Heart right ventricle (tissue), 16 donors: ENCODE results near the gene RAB11FIP3. TPM values are rescaled to one million over a fixed set of nuclear protein-coding genes. Genes with fewer than 3 reads are reported as not detected.
A peak's percentile ranks its signal among the peaks of the same experiment; 100 is the strongest.
"Not testable (repeated sequence)": the region's sequence is repeated elsewhere in the genome, so short reads cannot be mapped to it uniquely, and the experiment has no call there.

ENCODE experiments used
- ATAC-seq, 8 donors: fragments of 200-7000 bp; cut with Tn5 transposase; one replicate each; pipeline ENCODE4 v1.9.1; 2020; ENCODE audit warnings: mild to moderate bottlenecking in 8 of 8, moderate library complexity in 8 of 8, moderate number of reproducible peaks in 1 of 8
- DNase-seq, 2 donors: peaks; one replicate each; pipeline ENCODE4 v3.0.0-alpha.2; 2020
- H3K27ac ChIP-seq, 10 donors: fragments of 200-600 bp; sonication (generic) in 2 of 10; one replicate each; pipeline versions ENCODE4 v1.5.0 to v1.8.0; 2020 to 2022; ENCODE audit warnings: mild to moderate bottlenecking in 3 of 10
- H3K27me3 ChIP-seq, 7 donors: fragments of 200-600 bp; one replicate each; pipeline ENCODE4 v1.8.0; 2021 to 2022; ENCODE audit warnings: mild to moderate bottlenecking in 2 of 7
- H3K36me3 ChIP-seq, 9 donors: fragments of 200-600 bp; sonication (generic) in 1 of 9; one replicate each; pipeline versions ENCODE4 v1.5.0 to v1.8.0; 2020 to 2022; ENCODE audit warnings: mild to moderate bottlenecking in 2 of 9
- H3K4me1 ChIP-seq, 9 donors: fragments of 200-600 bp; sonication (generic) in 1 of 9; one replicate each; pipeline versions ENCODE4 v1.5.0 to v1.8.0; 2020 to 2022; ENCODE audit warnings: mild to moderate bottlenecking in 4 of 9
- H3K4me3 ChIP-seq, 10 donors: fragments of 200-600 bp; sonication (generic) in 2 of 10; one replicate each; pipeline versions ENCODE4 v1.5.0 to v1.8.0; 2020 to 2022; ENCODE audit warnings: mild to moderate bottlenecking in 7 of 10, moderate library complexity in 2 of 10
- H3K9me3 ChIP-seq, 11 donors: fragments of 200-600 bp in 10 of 11; sonication (generic) in 2 of 11; one replicate each; pipeline versions ENCODE4 v1.5.0 to v1.8.0; 2013 to 2022; ENCODE audit warnings: mild to moderate bottlenecking in 2 of 11, control low read depth in 1 of 11, moderate library complexity in 1 of 11
- CTCF ChIP-seq, 9 donors: fragments of 200-600 bp; sonication (generic) in 2 of 9; IDR thresholded peaks; one replicate each; pipeline versions ENCODE4 v1.5.0 to v1.8.0; 2021 to 2022; ENCODE audit warnings: antibody characterized with exemption in 9 of 9, mild to moderate bottlenecking in 5 of 9, moderate library complexity in 1 of 9
- WGBS, 2 donors: extraction: QIAGEN DNeasy Blood & Tissue Kit; methylation state at CpG; one replicate each; pipeline ENCODE4 v1.1.7; 2013; ENCODE audit warnings: inconsistent platforms in 1 of 2; 5-methylcytosine and 5-hydroxymethylcytosine counted together
- intact Hi-C, 10 donors: fragments of 100-400 bp; cut with DNase I; formaldehyde crosslinking; loops; one replicate each; pipeline versions ENCODE4 v1.11.1 to v1.14.2; 2022
- polyA plus RNA-seq, 2 donors: library from polyadenylated mRNA; stranded (reverse); fragments of 200-250 nt; gene quantifications; one replicate each; pipeline ENCODE4 v1.2.3, GENCODE V29; 2013
- total RNA-seq, 10 donors: library from RNA; stranded (reverse); fragmentation: NEBNext Ultra II Directional in 3 of 10; extraction: Animal tissue kit (Norgen Biotek cat#: 25700) in 3 of 10; gene quantifications; one replicate each; pipeline versions ENCODE4 v1.2.1 to v1.2.4, GENCODE V29; 2021 to 2023
- donor health status: Arrhythmogenic right ventricular cardiomyopathy.
- donor health status: ischemic (EF 13 %, LVEDD 7.1; RV severe dilation, severe dysfunction).
- donor health status: healthy with polysubstance abuse.
- donor health status: DM: no; HTN: yes; CAD: no.
- donor health status: DM: no; HTN: no; CAD: no.
- donor health status: ischemic (EF 25% LVEDD 6.9; RV normal size, moderate dysfunction).
- donor health status: ischemic (EF 25% LVEDD 5.7; RV mildly dilated, moderate dysfunction).
- donor health status: healthy.
- donor health status: DM: yes; HTN: yes; CAD: no.
- donor health status: Ischemic cardiomyopathy.
- donor health status: ischemic (EF 35%, LVEDD 5.7; RV mildly dilated, moderate dysfunction).
- donor health status: nonischemic (EF 11% LVEDD 7.7; RV severe dilation, severe dysfunction).
- donor health status: DM: yes; HTN: yes; CAD: no.
- donor health status: PGD.
- donor health status: ischemic (EF 29% LVEDD 5.4; RV normal size, mild dysfunction).
- donor health status: nonischemic (EF 23%, LVEDD 6.1; RV moderate dilation, normal function).

The RAB11FIP3 gene
- total and polyA plus RNA-seq, 12 donors, result 16.6 to 40.3 (median 29.1) TPM

DNA sequence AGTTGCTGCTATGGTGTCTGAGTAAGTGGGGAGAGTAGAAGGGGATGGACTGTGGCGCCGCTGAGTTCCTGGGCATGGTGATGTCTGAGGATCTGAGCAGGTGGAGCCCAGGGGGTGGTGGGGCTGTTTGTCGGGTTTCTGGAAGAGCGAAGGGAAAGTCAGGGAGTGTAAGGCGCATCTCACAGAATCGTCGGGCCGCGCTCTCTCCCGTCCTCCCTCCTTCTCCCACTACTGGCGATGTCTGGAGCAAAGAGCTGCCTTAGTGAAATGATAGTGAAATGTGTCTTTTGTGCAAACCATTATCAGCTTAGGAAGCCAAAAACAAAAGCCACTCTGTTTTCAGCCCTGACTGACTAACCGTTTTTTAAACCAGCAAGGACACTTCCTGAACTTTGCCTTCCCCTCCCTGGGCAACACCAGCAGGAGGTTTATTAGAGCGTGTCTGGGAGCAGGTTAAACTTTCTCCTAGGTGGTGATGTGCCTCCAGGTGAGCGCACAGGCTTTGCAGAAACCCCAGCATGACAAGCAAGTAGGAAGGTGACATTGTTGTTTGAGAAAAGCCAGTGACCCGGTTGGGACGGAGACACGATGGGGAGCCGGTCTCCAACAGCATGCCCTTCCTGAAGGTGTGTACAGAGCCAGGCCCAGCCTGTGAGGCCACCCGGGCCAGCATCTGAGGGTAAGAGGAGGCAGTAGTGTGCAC lies 49.1 kb downstream of the RAB11FIP3 start:
- H3K36me3 ChIP-seq, result peaks cover 0 to 47% (median 0%) of the 10 kb centered on the region in 9 donors
- peaks cover 0 to 26% (median 4%) of the 10 kb centered on the region in 9 donors for H3K4me1 ChIP-seq
- H3K27ac ChIP-seq, result no peak overlapping the region
- H3K27me3 ChIP-seq, result no peaks in the 10 kb centered on the region
- 79 to 83% methylated on average over 19 of the region's 19 CpGs for WGBS, 2 donors
- H3K4me3 ChIP-seq, result no peak overlapping the region
- TF ChIP-seq CTCF (IDR thresholded peaks at IDR 0.05), result no peak
- intact Hi-C loops, result loop anchor here in 3 of 10 donors (5.0 to 10.0 kb wide), 2 partner anchors 47 to 50 kb away; partner anchors contain the start of gene RAB11FIP3 (in 3 of the 3)
- no peak for ATAC-seq
- no peaks in the 10 kb centered on the region for H3K9me3 ChIP-seq
- DNase-seq, result no peak

DNA sequence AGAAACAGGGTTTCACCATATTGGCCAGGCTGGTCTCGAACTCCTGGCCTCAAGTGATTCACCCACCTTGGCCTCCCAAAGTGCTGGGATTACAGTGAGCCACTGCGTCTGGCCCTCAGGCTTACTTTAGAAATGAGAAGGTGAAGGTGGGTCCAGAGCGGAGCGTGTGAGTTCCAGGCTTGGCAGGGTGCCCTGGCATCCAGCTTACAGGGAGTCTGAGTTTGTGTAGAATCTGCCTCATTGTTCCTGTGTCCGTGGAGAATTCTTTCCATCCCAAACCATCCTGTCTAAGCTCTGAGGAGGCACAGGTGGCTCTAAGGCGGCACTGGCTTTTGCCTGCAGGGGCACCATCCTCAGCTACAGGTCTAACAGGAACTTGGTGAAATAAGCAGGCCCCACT lies 50.6 kb downstream of the RAB11FIP3 start:
- 58 to 73% methylated on average over 6 of the region's 6 CpGs for WGBS, 2 donors
- no peak for TF ChIP-seq CTCF (IDR thresholded peaks at IDR 0.05)
- Histone ChIP-seq H3K36me3 (peaks cover 0 to 45% (median 0%) of the 10 kb centered on the region in 9 donors), H3K4me3 (no peak overlapping the region), H3K27ac (no peak overlapping the region), H3K9me3 (no peaks in the 10 kb centered on the region), H3K27me3 (no peaks in the 10 kb centered on the region), H3K4me1 (peaks cover 0 to 24% (median 4%) of the 10 kb centered on the region in 9 donors)
- DNase-seq, result no peak
- no peak for ATAC-seq
- intact Hi-C loops, result loop anchor here in 2 of 10 donors (10.0 kb wide), 1 partner anchor 51 kb away; the partner anchor contains the start of gene RAB11FIP3 (in 2 of the 2)

DNA sequence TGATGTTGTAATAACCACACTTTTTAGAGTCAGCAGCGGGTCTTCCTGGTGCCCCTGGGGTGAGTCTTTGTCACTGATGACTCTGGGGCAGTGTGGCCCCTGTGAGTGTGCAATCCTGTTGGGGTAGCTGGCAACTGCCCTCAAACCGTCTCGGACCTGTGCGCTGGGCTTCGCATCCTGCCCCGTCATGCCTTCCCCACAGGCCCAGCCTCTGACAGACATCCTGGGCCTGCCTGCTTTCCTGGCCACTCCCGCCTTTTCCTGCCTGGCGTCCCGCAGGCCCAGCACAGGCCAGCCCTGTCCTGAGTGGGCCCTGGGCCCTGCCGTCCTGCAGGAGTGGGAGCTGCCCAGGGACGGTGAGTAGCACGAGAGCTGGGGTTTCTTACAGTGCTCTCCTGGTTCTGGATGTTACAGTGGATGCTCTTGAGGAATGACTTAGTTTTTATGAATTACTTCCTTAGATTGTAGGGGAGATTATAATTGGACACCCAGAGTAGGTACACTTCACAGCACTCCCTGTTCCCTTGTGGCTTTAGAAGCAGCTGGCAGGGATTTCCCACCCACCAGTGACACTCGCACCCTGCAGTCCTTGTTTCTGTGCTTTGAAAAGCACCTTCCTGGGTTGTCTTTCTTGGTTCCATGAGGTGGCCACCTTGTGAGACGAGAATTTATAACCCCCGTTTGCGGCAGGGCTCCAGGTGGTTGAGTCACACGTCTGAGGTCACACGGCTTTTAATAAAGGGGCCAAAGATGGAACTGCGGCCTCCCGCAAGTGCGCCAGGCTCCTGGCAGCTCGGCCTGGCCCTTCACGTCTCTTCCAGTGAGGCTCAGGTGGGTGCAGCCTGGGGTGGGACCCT lies 52.1 kb downstream of the RAB11FIP3 start:
- TF ChIP-seq CTCF (IDR thresholded peaks at IDR 0.05), result no peak
- intact Hi-C loops, result loop anchor here in 2 of 10 donors (10.0 kb wide), 1 partner anchor 53 kb away; the partner anchor contains the start of gene RAB11FIP3 (in 2 of the 2)
- Histone ChIP-seq H3K9me3 (no peaks in the 10 kb centered on the region), H3K27ac (peak overlapping the region; percentile 21 to 78 (median 52)), H3K4me3 (peak overlapping the region in 1 of 10 donors; percentile 5), H3K36me3 (peaks cover 0 to 35% (median 0%) of the 10 kb centered on the region in 9 donors), H3K27me3 (no peaks in the 10 kb centered on the region), H3K4me1 (peaks cover 0 to 20% (median 4%) of the 10 kb centered on the region in 9 donors)
- peak; percentile 30 to 43 for DNase-seq
- ATAC-seq, result peak; percentile 81 to 96 (median 89)
- 75 to 80% methylated on average over 23 of the region's 23 CpGs for WGBS, 2 donors

- not testable (repeated sequence) for H3K4me3 ChIP-seq, H3K27me3 ChIP-seq, H3K9me3 ChIP-seq, DNase-seq, ATAC-seq
- intact Hi-C loops, result loop anchor here in 2 of 10 donors (10.0 kb wide), 1 partner anchor 53 kb away; the partner anchor contains the start of gene RAB11FIP3 (in 2 of the 2)
- peak overlapping the region in 3 of 10 donors; percentile 51 to 78 (median 70) for H3K27ac ChIP-seq
- peaks cover 0 to 34% (median 0%) of the 10 kb centered on the region in 9 donors for H3K36me3 ChIP-seq
- 92 to 96% methylated on average over 10 of the region's 10 CpGs for WGBS, 2 donors
- peaks cover 0 to 26% (median 4%) of the 10 kb centered on the region in 9 donors for H3K4me1 ChIP-seq
These were observed 52.8 kb downstream of the RAB11FIP3 start for GRCh38 chr16:478287-478686.
